ENCODE data around the gene SDHAF4. TPM values are rescaled to one million over a fixed set of nuclear protein-coding genes. Genes with fewer than 3 reads are reported as not detected.

Gene SDHAF4
- total and polyA plus RNA-seq, 2 of the 13 experiments (the other 11 are each of a cell fraction or from before 2014, with no cell fraction given): 7.5 to 10.8 TPM

DNA sequence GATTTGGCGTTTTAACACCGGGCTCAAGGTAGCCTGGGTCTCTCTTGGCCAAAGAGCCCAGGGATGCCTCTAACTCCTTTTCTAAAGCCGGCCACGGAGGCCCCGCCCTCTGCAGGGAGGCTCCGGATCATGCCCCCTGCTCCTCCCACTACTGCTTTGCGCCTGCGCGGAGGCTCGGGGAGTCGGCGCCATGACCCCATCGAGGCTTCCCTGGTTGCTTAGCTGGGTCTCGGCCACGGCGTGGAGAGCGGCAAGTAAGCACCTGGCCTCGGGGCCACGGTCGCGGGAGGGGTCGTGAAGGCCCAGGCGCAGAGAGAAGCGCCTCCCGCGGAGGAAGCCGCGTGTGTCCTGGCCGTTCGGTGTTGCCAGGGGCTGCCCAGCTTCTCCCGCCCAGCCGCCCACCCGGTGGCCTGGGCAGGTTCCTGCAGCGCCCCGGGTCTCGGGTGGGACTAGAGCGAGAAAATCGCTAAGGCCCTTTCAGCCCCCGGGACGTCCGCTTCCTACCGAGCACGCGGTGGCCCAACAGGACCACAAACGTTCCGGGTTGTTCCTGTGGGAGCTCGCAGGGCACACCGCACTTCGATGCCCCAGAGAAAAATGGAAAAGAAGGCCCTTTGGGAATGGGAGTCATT, at the start of gene SDHAF4 (continued):
- TF ChIP-seq TMF1 (CRISPR knock-in tag; IDR thresholded peaks at IDR 0.05; ENCODE audit: low read depth): peak; percentile 55; the same call in 1 of the 2 replicates
- peak; percentile 68 for TF ChIP-seq ISL2 (CRISPR knock-in tag; IDR thresholded peaks at IDR 0.05)
- TF ChIP-seq HDAC6 (IDR thresholded peaks at IDR 0.05; ENCODE audit: low read depth, low read length): no peak
- TF ChIP-seq HHEX (CRISPR knock-in tag; IDR thresholded peaks at IDR 0.05): no peak
- TF ChIP-seq MZF1 (CRISPR knock-in tag; IDR thresholded peaks at IDR 0.05; ENCODE audit: borderline replicate concordance): no peak
- peak; percentile 86; the same call in 1 of the 2 replicates for TF ChIP-seq CBFB (CRISPR knock-in tag; IDR thresholded peaks at IDR 0.05)
- TF ChIP-seq, protein P1, sequence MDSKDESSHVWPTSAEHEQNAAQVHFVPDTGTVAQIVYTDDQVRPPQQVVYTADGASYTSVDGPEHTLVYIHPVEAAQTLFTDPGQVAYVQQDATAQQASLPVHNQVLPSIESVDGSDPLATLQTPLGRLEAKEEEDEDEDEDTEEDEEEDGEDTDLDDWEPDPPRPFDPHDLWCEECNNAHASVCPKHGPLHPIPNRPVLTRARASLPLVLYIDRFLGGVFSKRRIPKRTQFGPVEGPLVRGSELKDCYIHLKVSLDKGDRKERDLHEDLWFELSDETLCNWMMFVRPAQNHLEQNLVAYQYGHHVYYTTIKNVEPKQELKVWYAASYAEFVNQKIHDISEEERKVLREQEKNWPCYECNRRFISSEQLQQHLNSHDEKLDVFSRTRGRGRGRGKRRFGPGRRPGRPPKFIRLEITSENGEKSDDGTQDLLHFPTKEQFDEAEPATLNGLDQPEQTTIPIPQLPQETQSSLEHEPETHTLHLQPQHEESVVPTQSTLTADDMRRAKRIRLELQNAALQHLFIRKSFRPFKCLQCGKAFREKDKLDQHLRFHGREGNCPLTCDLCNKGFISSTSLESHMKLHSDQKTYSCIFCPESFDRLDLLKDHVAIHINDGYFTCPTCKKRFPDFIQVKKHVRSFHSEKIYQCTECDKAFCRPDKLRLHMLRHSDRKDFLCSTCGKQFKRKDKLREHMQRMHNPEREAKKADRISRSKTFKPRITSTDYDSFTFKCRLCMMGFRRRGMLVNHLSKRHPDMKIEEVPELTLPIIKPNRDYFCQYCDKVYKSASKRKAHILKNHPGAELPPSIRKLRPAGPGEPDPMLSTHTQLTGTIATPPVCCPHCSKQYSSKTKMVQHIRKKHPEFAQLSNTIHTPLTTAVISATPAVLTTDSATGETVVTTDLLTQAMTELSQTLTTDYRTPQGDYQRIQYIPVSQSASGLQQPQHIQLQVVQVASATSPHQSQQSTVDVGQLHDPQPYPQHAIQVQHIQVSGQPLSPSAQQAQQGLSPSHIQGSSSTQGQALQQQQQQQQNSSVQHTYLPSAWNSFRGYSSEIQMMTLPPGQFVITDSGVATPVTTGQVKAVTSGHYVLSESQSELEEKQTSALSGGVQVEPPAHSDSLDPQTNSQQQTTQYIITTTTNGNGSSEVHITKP (CRISPR knock-in tag; IDR thresholded peaks at IDR 0.05; ENCODE audit: low read depth): peak; percentile 39; the same call in 1 of the 2 replicates
- TF ChIP-seq, protein P2, sequence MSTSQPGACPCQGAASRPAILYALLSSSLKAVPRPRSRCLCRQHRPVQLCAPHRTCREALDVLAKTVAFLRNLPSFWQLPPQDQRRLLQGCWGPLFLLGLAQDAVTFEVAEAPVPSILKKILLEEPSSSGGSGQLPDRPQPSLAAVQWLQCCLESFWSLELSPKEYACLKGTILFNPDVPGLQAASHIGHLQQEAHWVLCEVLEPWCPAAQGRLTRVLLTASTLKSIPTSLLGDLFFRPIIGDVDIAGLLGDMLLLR (CRISPR knock-in tag; IDR thresholded peaks at IDR 0.05): peak; percentile 33; the same call in 1 of the 2 replicates
- TF ChIP-seq WIZ (CRISPR knock-in tag; IDR thresholded peaks at IDR 0.05): peak; percentile 76; the same call in 1 of the 2 replicates
- 0 out of 2 replicates have a peak, but pooled peaks have one; percentile 74 for TF ChIP-seq ZNF577 (CRISPR knock-in tag; IDR thresholded peaks at IDR 0.05; ENCODE audit: borderline replicate concordance, low read depth)
- TF ChIP-seq, protein P3, sequence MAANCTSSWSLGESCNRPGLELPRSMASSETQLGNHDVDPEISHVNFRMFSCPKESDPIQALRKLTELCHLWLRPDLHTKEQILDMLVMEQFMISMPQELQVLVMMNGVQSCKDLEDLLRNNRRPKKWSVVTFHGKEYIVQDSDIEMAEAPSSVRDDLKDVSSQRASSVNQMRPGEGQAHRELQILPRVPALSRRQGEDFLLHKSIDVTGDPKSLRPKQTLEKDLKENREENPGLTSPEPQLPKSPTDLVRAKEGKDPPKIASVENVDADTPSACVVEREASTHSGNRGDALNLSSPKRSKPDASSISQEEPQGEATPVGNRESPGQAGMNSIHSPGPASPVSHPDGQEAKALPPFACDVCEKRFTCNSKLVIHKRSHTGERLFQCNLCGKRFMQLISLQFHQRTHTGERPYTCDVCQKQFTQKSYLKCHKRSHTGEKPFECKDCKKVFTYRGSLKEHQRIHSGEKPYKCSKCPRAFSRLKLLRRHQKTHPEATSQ (CRISPR knock-in tag; IDR thresholded peaks at IDR 0.05; ENCODE audit: borderline replicate concordance): no peak
- TF ChIP-seq ZNF615 (CRISPR knock-in tag; IDR thresholded peaks at IDR 0.05; ENCODE audit: borderline replicate concordance): peak; percentile 75; the same call in 1 of the 2 replicates
- TF ChIP-seq, protein P4, sequence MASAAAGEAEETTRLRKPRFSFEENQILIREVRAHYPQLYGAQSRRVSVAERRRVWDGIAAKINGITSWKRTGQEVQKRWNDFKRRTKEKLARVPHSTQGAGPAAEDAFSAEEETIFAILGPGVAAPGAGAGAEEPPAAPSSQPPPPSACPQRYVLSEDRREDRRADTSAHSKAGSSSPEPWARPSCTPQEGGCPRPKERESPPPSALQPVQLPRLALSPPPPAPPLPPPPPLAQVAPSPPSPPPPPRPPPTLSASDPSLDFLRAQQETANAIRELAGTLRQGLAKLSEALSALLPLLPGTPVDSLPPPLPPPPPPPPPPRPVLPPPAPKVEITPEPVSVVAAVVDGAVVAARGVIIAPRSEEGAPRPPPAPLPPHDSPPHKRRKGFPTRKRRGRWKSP (CRISPR knock-in tag; IDR thresholded peaks at IDR 0.05): peak; percentile 80
- TF ChIP-seq DMAP1 (CRISPR knock-in tag; IDR thresholded peaks at IDR 0.05): peak; percentile 92
- no peak for TF ChIP-seq ZNF7 (CRISPR knock-in tag; IDR thresholded peaks at IDR 0.05)
- peak; percentile 63; the same call in 1 of the 2 replicates for TF ChIP-seq ZNF263 (CRISPR knock-in tag; IDR thresholded peaks at IDR 0.05)
- no peak for TF ChIP-seq SRSF4 (IDR thresholded peaks at IDR 0.05; ENCODE audit: low read depth, low read length, poor library complexity, severe bottlenecking)
- TF ChIP-seq HNRNPUL1 (IDR thresholded peaks at IDR 0.05; ENCODE audit: low read depth, low read length): no peak
- TF ChIP-seq, protein P5, sequence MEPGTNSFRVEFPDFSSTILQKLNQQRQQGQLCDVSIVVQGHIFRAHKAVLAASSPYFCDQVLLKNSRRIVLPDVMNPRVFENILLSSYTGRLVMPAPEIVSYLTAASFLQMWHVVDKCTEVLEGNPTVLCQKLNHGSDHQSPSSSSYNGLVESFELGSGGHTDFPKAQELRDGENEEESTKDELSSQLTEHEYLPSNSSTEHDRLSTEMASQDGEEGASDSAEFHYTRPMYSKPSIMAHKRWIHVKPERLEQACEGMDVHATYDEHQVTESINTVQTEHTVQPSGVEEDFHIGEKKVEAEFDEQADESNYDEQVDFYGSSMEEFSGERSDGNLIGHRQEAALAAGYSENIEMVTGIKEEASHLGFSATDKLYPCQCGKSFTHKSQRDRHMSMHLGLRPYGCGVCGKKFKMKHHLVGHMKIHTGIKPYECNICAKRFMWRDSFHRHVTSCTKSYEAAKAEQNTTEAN (CRISPR knock-in tag; conservative IDR thresholded peaks at IDR 0.05): peak; percentile 45; the same call in 1 of the 2 replicates
- peak; percentile 40; the same call in 1 of the 2 replicates for TF ChIP-seq SP2 (CRISPR knock-in tag; IDR thresholded peaks at IDR 0.05)
- TF ChIP-seq ZNF878 (CRISPR knock-in tag; IDR thresholded peaks at IDR 0.05): no peak
- no peak for TF ChIP-seq ZC3H13 (CRISPR knock-in tag; IDR thresholded peaks at IDR 0.05)

Measured in HepG2 (cell line).